Measurements from ENCODE around the gene IQUB.
"Not testable (repeated sequence)": the region's sequence is repeated elsewhere in the genome, so short reads cannot be mapped to it uniquely, and the experiment has no call there.

The IQUB gene

GRCh38 chr7:123423622-123424021 lies 110.8 kb downstream of the IQUB start:
- no peak overlapping the region for H3K4me3 ChIP-seq (ENCODE audit: low read depth, low read length)
- no peak for TF ChIP-seq CTCF (IDR thresholded peaks at IDR 0.05; ENCODE audit: insufficient read depth, low read depth, low read length, missing control alignments)
- no peak for DNase-seq (ENCODE audit: low read depth)

- no peak for TF ChIP-seq CTCF (IDR thresholded peaks at IDR 0.05; ENCODE audit: insufficient read depth, low read depth, low read length, missing control alignments)
- no peak for DNase-seq (ENCODE audit: low read depth)
- H3K4me3 ChIP-seq (ENCODE audit: low read depth, low read length): no peak overlapping the region
These were observed 116.8 kb downstream of the IQUB start for GRCh38 chr7:123417580-123417979.

- no peak for TF ChIP-seq CTCF (IDR thresholded peaks at IDR 0.05; ENCODE audit: insufficient read depth, low read depth, low read length, missing control alignments)
- no peak overlapping the region for H3K4me3 ChIP-seq (ENCODE audit: low read depth, low read length)
- DNase-seq (ENCODE audit: low read depth): no peak
These were observed 118.8 kb downstream of the IQUB start for GRCh38 chr7:123415625-123416024.

- H3K4me3 ChIP-seq (ENCODE audit: low read depth, low read length): no peak overlapping the region
- no peak for TF ChIP-seq CTCF (IDR thresholded peaks at IDR 0.05; ENCODE audit: insufficient read depth, low read depth, low read length, missing control alignments)
- no peak for DNase-seq (ENCODE audit: low read depth)
These were observed 124.0 kb downstream of the IQUB start for GRCh38 chr7:123410273-123410904.

GRCh38 chr7:123407951-123408350 lies 126.4 kb downstream of the IQUB start:
- DNase-seq (ENCODE audit: low read depth); H3K4me3 ChIP-seq (ENCODE audit: low read depth, low read length): not testable (repeated sequence)

Data from GM12865 (cell line).